HEK293 (cell line): Measurements from ENCODE around the gene MAD2L1BP.

Experiments
- CTCF ChIA-PET: fragments of 350-600 bp; formaldehyde crosslinking; extraction: SDS; loops from one replicate; lab custom pipeline; 2021; ENCODE audit warnings: antibody characterized with exemption; lab: Yijun Ruan, JAX
- POLR2A ChIA-PET: fragments of 300-600 bp; formaldehyde crosslinking; extraction: SDS; loops from one replicate; lab custom pipeline; 2020; ENCODE audit warnings: antibody characterized with exemption, inconsistent platforms; lab: Yijun Ruan, JAX
- H3K27ac ChIP-seq: fragments of 200-500 bp; sonication (Bioruptor generic); 2 replicates; pipeline ENCODE4 v1.5.1; 2014; ENCODE audit warnings: low read depth, low read length, control low read depth, inconsistent platforms; ENCODE audit errors: extremely low read depth
- H3K36me3 ChIP-seq, 2 experiments: fragments of 200-500 bp in 1 of 2; sonication (Bioruptor generic) in 1 of 2; 1 replicate in 1 of 2; 2 replicates in 1 of 2; pipeline ENCODE4 v1.5.1; 2014 to 2017; ENCODE audit warnings: inconsistent platforms in 2 of 2, low read length in 2 of 2; ENCODE audit not compliant: control insufficient read depth in 2 of 2, insufficient read depth in 1 of 2
- H3K4me1 ChIP-seq: fragments of 200-500 bp; sonication (Bioruptor generic); 2 replicates; pipeline ENCODE4 v1.5.1; 2014; ENCODE audit warnings: mild to moderate bottlenecking, low read length, inconsistent platforms; ENCODE audit not compliant: control insufficient read depth, insufficient read depth
- H3K4me3 ChIP-seq: 2 replicates; pipeline ENCODE4 v1.5.1; 2011; ENCODE audit warnings: low read depth, mild to moderate bottlenecking, control low read depth, low read length, moderate library complexity
- H3K9me3 ChIP-seq: fragments of 200-500 bp; sonication (Bioruptor generic); 2 replicates; pipeline ENCODE4 v1.5.1; 2014; ENCODE audit warnings: low read depth, low read length, inconsistent platforms; ENCODE audit not compliant: control insufficient read depth, insufficient read depth
- CTCF ChIP-seq: fragments of 450-650 bp; formaldehyde crosslinking; IDR thresholded peaks from 2 replicates; pipeline ENCODE4 v1.5.1; 2016; ENCODE audit warnings: missing biosample characterization, missing genetic modification characterization
- IKZF3 ChIP-seq: fragments of 450-650 bp; IDR thresholded peaks from 2 replicates; pipeline ENCODE4 v1.5.0; 2018; ENCODE audit warnings: missing biosample characterization, mild to moderate bottlenecking, missing genetic modification characterization, moderate library complexity
- PRDM1 ChIP-seq: fragments of 450-650 bp; formaldehyde crosslinking; IDR thresholded peaks from 2 replicates; pipeline ENCODE4; 2016; ENCODE audit warnings: missing biosample characterization, missing genetic modification characterization
- SCRT2 ChIP-seq: fragments of 450-650 bp; formaldehyde crosslinking; IDR thresholded peaks from 2 replicates; pipeline ENCODE4 v1.5.1; 2016; ENCODE audit warnings: missing biosample characterization, missing genetic modification characterization
- SP2 ChIP-seq: fragments of 450-650 bp; formaldehyde crosslinking; IDR thresholded peaks from 2 replicates; pipeline ENCODE4 v1.5.1; 2016; ENCODE audit warnings: missing biosample characterization, missing genetic modification characterization
- ZBTB48 ChIP-seq: fragments of 450-650 bp; formaldehyde crosslinking; IDR thresholded peaks from 2 replicates; pipeline ENCODE4 v1.5.1; 2016; ENCODE audit warnings: missing biosample characterization, missing genetic modification characterization
- ZNF132 ChIP-seq: fragments of 450-650 bp; formaldehyde crosslinking; IDR thresholded peaks from 2 replicates; pipeline ENCODE4 v1.5.1; 2017; ENCODE audit warnings: missing biosample characterization, missing genetic modification characterization, borderline replicate concordance
- ZNF140 ChIP-seq: fragments of 450-650 bp; formaldehyde crosslinking; IDR thresholded peaks from 2 replicates; pipeline ENCODE4 v1.5.1; 2016; ENCODE audit warnings: missing biosample characterization, missing genetic modification characterization
- ZNF19 ChIP-seq: fragments of 450-650 bp; formaldehyde crosslinking; IDR thresholded peaks from 2 replicates; pipeline ENCODE4; 2016; ENCODE audit warnings: missing biosample characterization, missing genetic modification characterization, low read depth
- ZNF214 ChIP-seq: fragments of 450-650 bp; formaldehyde crosslinking; IDR thresholded peaks from 2 replicates; pipeline ENCODE4 v1.5.1; 2017; ENCODE audit warnings: missing biosample characterization, mild to moderate bottlenecking, missing genetic modification characterization, borderline replicate concordance
- ZNF48 ChIP-seq: fragments of 450-650 bp; formaldehyde crosslinking; IDR thresholded peaks from 2 replicates; pipeline ENCODE4 v1.5.1; 2016; ENCODE audit warnings: missing biosample characterization, missing genetic modification characterization
- ZNF521 ChIP-seq: fragments of 450-650 bp; formaldehyde crosslinking; IDR thresholded peaks from 2 replicates; pipeline ENCODE4 v1.5.1; 2017; ENCODE audit warnings: missing biosample characterization, mild to moderate bottlenecking, missing genetic modification characterization
- ZNF658 ChIP-seq: fragments of 450-650 bp; formaldehyde crosslinking; IDR thresholded peaks from 2 replicates; pipeline ENCODE4; 2016; ENCODE audit warnings: missing biosample characterization, missing genetic modification characterization
- ZNF670 ChIP-seq: fragments of 450-650 bp; formaldehyde crosslinking; IDR thresholded peaks from 2 replicates; pipeline ENCODE4 v1.5.1; 2016; ENCODE audit warnings: missing biosample characterization, missing genetic modification characterization, low read depth
- ZNF837 ChIP-seq: fragments of 450-650 bp; formaldehyde crosslinking; IDR thresholded peaks from 2 replicates; pipeline ENCODE4 v1.5.1; 2016; ENCODE audit warnings: missing biosample characterization, missing genetic modification characterization
- TF ChIP-seq, protein P1 (sequence below): fragments of 450-650 bp; formaldehyde crosslinking; IDR thresholded peaks from 2 replicates; pipeline ENCODE4 v1.5.1; 2016; ENCODE audit warnings: missing biosample characterization, missing genetic modification characterization
- TF ChIP-seq, protein P2 (sequence below): fragments of 450-650 bp; formaldehyde crosslinking; optimal IDR thresholded peaks from 2 replicates; pipeline ENCODE3; 2016; ENCODE audit warnings: missing biosample characterization, mild to moderate bottlenecking, missing genetic modification characterization

The MAD2L1BP gene

GRCh38 chr6:43623880-43624785 lies 11.5 kb upstream of the MAD2L1BP start (continued):
- TF ChIP-seq ZNF132 (tag by site-specific recombination) (no peak), ZNF658 (no peak), ZNF48 (tag by site-specific recombination) (no peak), PRDM1 (no peak)

DNA sequence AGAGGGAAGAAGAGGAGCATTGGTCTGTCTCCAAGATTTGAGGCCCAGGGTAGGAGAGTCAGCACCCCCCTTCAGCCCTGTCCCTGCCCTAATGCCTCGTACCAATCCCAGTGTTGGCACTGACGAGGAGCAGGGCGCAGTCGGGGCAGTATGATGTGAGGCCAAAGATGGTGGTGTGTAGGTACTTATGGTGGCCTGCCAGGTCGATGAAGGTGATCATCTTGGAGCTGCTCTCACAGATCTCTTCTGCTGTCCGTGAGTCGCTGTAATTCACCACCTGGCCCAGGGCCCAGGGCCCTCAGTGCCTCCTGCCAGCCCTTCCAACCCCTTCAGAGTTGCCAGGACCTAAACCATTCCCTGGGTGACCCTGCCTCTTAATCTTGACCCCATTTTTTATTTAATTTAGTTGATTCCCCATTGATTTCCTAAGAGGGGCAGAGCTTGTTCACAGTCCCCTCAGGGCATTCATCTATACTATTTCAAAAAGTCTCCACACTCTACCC lies 10.8 kb upstream of the MAD2L1BP start:
- ChIA-PET POLR2A (interaction anchor here (0.7 to 1.3 kb wide), 2 partner anchors 8 to 11 kb away, joined by 3 to 5 read pairs; partner anchors contain the start of gene MAD2L1BP), CTCF (interaction anchor here (1.1 kb wide), 1 partner anchor 17 kb away, joined by 7 read pairs; no protein-coding TSS in a partner anchor)
- Histone ChIP-seq H3K9me3 (no peaks in the 10 kb centered on the region), H3K4me3 (no peak overlapping the region), H3K27ac (no peak overlapping the region), H3K36me3 (peaks cover 14 to 65% of the 10 kb centered on the region in 2 experiments), H3K4me1 (0 out of 2 replicates have a peak, but pooled peaks cover 8% of the 10 kb centered on the region)
- TF ChIP-seq SP2 (tag by site-specific recombination), result no peak
- no peak for TF ChIP-seq ZNF19 (tag by site-specific recombination)
- TF ChIP-seq ZNF670 (tag by site-specific recombination), result no peak
- TF ChIP-seq ZBTB48, result no peak
- TF ChIP-seq CTCF (tag by site-specific recombination), result no peak
- no peak for TF ChIP-seq ZNF837 (tag by site-specific recombination)

GRCh38 chr6:43625393-43625992 lies 10.1 kb upstream of the MAD2L1BP start:
- POLR2A ChIA-PET, result interaction anchor here (0.6 to 1.3 kb wide), 3 partner anchors 9 to 102 kb away, joined by 3 to 6 read pairs (median 5); partner anchors contain the start of gene MAD2L1BP
- H3K4me3 ChIP-seq, result no peak overlapping the region
- 0 out of 2 replicates have a peak, but pooled peaks cover 8% of the 10 kb centered on the region for H3K4me1 ChIP-seq
- TF ChIP-seq IKZF3 (tag by site-specific recombination) (no peak), ZNF521 (no peak), ZNF140 (tag by site-specific recombination) (no peak), SCRT2 (tag by site-specific recombination) (peak; percentile 68), ZNF214 (tag by site-specific recombination) (no peak)
- TF ChIP-seq, protein P1, sequence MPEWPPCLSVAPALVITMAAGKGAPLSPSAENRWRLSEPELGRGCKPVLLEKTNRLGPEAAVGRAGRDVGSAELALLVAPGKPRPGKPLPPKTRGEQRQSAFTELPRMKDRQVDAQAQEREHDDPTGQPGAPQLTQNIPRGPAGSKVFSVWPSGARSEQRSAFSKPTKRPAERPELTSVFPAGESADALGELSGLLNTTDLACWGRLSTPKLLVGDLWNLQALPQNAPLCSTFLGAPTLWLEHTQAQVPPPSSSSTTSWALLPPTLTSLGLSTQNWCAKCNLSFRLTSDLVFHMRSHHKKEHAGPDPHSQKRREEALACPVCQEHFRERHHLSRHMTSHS (tag by site-specific recombination), result no peak
- TF ChIP-seq, protein P2, sequence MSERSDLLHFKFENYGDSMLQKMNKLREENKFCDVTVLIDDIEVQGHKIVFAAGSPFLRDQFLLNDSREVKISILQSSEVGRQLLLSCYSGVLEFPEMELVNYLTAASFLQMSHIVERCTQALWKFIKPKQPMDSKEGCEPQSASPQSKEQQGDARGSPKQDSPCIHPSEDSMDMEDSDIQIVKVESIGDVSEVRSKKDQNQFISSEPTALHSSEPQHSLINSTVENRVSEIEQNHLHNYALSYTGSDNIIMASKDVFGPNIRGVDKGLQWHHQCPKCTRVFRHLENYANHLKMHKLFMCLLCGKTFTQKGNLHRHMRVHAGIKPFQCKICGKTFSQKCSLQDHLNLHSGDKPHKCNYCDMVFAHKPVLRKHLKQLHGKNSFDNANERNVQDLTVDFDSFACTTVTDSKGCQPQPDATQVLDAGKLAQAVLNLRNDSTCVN, result no peak
- H3K9me3 ChIP-seq, result no peaks in the 10 kb centered on the region
- H3K36me3 ChIP-seq, result peaks cover 14 to 59% of the 10 kb centered on the region in 2 experiments
- no peak overlapping the region for H3K27ac ChIP-seq
- CTCF ChIA-PET, result interaction anchor here (1.0 to 1.1 kb wide), 2 partner anchors 17 to 25 kb away, joined by 4 to 7 read pairs; no protein-coding TSS in a partner anchor
